Fibroblast of mammary gland (primary cell): Measurements from ENCODE around the gene TELO2.

Source experiments
- DNase-seq: peaks from one replicate; pipeline ENCODE4 v3.0.0-alpha.2; 2010; ENCODE audit warnings: low read depth
- H3K4me3 ChIP-seq: 2 replicates; pipeline ENCODE4 v1.5.1; 2011; ENCODE audit warnings: low read depth, mild to moderate bottlenecking, low read length, moderate library complexity; ENCODE audit not compliant: control insufficient read depth
- TF ChIP-seq, protein P1 (sequence below): conservative IDR thresholded peaks from 2 replicates; pipeline ENCODE4 v1.5.1; 2011; ENCODE audit warnings: low read depth, low read length, inconsistent platforms; ENCODE audit not compliant: control insufficient read depth, insufficient read depth

The TELO2 gene

DNA sequence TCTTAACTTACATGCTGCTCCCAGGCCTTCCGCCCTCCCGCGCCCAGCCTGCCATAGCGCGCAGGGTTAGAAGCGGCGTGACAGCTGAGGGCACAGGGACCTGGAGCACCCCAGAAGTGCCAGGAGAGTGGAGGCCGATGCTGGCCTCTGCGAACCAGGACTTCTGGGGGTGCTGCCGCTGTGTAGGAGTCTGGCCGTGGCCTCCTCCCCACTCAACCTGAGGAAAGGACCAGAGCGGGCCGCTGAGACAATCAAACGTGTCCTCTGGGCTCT is 38.4 kb downstream of the TELO2 start:
- TF ChIP-seq, protein P1, sequence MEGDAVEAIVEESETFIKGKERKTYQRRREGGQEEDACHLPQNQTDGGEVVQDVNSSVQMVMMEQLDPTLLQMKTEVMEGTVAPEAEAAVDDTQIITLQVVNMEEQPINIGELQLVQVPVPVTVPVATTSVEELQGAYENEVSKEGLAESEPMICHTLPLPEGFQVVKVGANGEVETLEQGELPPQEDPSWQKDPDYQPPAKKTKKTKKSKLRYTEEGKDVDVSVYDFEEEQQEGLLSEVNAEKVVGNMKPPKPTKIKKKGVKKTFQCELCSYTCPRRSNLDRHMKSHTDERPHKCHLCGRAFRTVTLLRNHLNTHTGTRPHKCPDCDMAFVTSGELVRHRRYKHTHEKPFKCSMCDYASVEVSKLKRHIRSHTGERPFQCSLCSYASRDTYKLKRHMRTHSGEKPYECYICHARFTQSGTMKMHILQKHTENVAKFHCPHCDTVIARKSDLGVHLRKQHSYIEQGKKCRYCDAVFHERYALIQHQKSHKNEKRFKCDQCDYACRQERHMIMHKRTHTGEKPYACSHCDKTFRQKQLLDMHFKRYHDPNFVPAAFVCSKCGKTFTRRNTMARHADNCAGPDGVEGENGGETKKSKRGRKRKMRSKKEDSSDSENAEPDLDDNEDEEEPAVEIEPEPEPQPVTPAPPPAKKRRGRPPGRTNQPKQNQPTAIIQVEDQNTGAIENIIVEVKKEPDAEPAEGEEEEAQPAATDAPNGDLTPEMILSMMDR, result no peak
- no peak for DNase-seq
- H3K4me3 ChIP-seq, result no peak overlapping the region

DNA sequence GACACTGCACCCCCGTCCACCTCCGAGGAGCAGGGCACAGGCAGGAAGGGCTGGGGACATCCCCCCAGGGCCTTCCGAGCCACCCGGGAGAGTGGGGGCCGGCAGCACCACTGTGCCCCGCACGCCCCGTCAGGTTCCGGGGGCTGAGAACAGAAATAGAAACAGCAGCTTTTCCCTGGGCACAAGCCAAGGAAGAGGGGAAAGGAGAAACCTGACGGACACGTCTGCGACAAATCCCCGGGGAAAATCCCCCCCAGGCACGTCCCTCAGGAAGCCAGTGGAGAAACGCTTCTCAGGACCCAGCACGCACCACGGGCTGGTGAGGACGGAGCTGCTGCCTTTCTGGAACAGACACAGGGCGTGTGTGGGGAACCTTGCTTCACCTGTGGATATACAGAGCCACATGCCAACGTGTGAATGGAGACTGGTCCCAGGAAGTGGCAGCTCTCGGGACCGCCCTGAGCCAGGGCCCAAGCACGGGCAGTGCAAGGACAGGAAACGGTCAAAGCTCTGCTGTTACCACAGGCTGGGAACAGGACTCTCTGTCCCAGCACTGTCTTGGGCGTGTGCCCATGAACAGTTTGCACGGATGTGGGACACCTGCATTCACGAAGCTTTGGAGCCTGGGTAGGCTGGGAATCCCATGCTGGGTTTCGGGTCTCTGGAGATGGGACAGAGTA is 39.1 kb downstream of the TELO2 start:
- H3K4me3 ChIP-seq, result no peak overlapping the region
- TF ChIP-seq, protein P1, result no peak
- DNase-seq, result peak; percentile 64

DNA sequence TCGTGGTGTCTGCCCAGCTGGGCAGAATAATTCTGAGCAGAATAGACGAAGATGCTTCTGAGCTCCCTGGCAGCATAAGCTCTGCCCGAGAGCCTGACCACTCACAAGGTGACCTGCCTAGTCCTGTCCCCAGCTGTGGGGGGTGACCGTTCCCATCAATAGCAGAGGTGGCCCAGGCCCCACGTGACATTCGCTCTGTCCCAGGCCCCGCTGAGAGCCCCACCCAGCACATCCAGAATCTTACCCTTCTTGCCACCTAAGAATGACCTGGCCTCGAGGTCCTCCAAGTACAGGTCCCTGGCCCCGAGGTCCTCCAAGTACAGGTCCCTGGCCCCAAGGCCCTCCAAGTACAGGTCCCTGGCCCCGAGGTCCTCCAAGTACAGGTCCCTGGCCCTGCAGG is 39.6 kb downstream of the TELO2 start:
- no peak for DNase-seq
- TF ChIP-seq, protein P1, result no peak
- H3K4me3 ChIP-seq, result no peak overlapping the region

DNA sequence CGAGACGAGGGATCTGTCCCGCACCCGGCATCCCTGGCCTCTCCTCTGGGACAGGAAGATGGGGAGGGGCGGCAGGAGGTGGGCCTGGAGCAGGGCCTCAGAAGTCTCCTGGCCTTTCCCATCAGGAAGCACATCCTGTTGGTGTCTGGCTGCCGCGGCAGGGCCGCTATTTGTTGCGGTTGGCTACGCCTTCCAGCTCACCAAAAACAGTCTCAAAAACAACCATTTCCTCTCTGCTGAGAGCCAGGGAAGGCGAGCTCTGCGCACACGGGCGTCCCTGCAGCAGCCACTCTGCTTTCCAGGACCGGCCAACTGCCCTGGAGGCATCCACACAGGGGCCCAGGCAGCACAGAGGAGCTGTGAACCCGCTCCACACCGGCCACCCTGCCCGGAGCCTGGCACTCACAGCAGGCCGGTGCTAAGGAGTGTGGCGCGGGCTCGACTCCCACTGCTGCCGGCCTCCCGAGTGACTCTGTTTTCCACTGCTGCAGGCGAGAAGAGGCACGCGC is 40.3 kb downstream of the TELO2 start, which contains the start of gene TMEM204:
TSS of gene TMEM204 (plus strand) at position 224 of the 509 bp plus-strand sequence. CDS start 610 bp downstream, outside the sequence.
- TF ChIP-seq, protein P1, result no peak
- H3K4me3 ChIP-seq, result peak within 1 kb of the TSS; percentile 62
- DNase-seq, result peak; percentile 82

DNA sequence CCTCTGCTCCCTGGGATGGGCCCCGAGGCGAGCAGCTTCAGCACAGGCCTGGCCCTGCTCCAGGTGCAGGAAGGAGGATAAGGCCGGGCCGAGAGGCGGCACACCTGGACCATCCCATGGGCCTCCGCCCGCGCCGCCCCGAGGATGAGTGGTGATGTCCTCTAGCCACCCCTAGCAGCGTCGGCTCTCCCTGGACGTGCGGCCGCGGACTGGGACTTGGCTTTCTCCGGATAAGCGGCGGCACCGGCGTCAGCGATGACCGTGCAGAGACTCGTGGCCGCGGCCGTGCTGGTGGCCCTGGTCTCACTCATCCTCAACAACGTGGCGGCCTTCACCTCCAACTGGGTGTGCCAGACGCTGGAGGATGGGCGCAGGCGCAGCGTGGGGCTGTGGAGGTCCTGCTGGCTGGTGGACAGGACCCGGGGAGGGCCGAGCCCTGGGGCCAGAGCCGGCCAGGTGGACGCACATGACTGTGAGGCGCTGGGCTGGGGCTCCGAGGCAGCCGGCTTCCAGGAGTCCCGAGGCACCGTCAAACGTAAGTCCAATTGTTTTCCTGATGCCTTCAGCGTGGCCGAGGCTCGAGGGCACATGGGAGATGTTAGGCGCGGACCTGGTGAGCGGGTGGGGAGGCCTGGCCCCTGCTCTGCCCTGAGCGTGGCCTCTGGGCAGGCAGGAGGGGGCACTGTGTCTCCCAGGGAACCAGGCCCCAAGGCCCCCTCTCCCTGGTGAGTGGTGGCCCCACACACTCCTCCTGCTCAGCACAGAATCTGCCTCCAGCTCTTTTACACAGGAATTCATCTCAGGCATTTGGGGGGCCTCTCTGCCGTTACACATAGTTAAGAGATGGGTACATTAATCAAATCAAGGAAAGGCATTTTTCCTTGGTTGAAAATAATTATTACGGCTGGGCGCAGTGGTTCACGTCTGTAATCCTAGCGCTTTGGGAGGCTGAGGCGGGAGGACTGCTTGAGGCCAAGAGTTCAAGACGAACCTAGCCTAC is 41.2 kb downstream of the TELO2 start:
- peak overlapping the region; percentile 62 for H3K4me3 ChIP-seq
- peak; percentile 25 for DNase-seq
- TF ChIP-seq, protein P1, result no peak

DNA sequence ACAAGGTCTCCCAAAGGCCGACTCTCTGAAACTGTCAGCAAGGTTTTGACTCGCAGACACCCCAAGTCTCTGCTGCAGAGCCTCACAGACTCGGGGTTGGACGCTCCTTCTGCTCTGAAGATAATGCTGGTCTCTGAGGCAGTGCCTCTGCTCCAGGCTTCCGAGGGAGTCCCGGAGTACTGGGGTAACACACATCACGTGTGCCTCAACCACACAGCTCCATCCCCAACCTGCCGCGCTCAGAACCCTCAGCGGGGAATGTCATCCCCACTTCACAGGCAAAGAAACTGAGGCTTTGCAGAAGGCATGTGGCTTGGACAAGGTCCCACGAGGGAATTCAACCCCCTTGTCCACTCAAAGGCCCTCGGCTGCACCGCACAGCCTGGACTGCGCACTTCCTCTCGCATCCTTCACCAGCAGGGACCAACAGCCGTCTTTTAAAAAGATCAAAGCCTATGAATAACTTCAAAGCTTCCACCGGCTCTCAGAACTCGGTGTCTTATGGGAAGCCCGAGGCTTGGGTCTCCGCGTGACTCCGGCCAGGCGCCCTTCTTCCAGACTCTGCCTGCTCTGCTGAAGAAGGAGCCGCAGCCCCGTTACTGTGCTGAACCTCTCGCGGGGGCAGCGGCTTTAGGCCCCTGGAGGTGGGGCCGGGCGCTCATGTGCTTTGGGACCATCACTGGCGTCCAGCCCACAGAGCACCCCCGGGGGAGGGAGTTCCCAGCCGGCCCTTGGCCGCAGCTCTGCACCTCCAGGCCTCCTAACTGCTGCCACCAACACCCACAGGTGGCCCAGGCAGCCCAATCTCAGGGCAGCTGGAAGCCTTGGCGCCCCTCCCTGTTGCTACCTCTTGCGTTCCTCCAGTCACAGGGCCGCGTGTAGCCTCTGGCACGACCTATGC is 42.5 kb downstream of the TELO2 start:
- peak overlapping the region; percentile 62 for H3K4me3 ChIP-seq
- peak; percentile 23 for DNase-seq
- TF ChIP-seq, protein P1, result no peak
